Adrenal gland (tissue), 5 donors: ENCODE results near the gene ANXA10.

Experiments
- CTCF ChIP-seq, 6 experiments: fragments of 450-650 bp in 4 of 6; fragments of 200-600 bp in 2 of 6; sonication (generic) in 1 of 6; IDR thresholded peaks; 1 replicate in 5 of 6; 2 replicates in 1 of 6; pipeline versions ENCODE4 v1.5.1 to v1.8.0; 2016 to 2021; ENCODE audit warnings: antibody characterized with exemption in 6 of 6, mild to moderate bottlenecking in 2 of 6, moderate library complexity in 1 of 6
- POLR2A ChIP-seq, 2 donors: fragments of 450-650 bp; IDR thresholded peaks; one replicate each; pipeline ENCODE4 v1.6.1; 2017; ENCODE audit warnings: antibody characterized with exemption in 2 of 2, mild to moderate bottlenecking in 2 of 2, moderate library complexity in 1 of 2
- donor health status: DM: no; HTN: no; CAD: no.

- TF ChIP-seq POLR2A (IDR thresholded peaks at IDR 0.05): no peak
- no peak for TF ChIP-seq CTCF (IDR thresholded peaks at IDR 0.05)
Measured at GRCh38 chr4:168095776-168096406, 3.6 kb downstream of the ANXA10 start.
